NCI-H446 (cell line): ENCODE measurements around the gene RPS14.

Experiments
- DNase-seq, 2 experiments: peaks; one replicate each; lab custom pipeline; 2025; lab: John Stamatoyannopoulos, UW

Gene RPS14

DNA sequence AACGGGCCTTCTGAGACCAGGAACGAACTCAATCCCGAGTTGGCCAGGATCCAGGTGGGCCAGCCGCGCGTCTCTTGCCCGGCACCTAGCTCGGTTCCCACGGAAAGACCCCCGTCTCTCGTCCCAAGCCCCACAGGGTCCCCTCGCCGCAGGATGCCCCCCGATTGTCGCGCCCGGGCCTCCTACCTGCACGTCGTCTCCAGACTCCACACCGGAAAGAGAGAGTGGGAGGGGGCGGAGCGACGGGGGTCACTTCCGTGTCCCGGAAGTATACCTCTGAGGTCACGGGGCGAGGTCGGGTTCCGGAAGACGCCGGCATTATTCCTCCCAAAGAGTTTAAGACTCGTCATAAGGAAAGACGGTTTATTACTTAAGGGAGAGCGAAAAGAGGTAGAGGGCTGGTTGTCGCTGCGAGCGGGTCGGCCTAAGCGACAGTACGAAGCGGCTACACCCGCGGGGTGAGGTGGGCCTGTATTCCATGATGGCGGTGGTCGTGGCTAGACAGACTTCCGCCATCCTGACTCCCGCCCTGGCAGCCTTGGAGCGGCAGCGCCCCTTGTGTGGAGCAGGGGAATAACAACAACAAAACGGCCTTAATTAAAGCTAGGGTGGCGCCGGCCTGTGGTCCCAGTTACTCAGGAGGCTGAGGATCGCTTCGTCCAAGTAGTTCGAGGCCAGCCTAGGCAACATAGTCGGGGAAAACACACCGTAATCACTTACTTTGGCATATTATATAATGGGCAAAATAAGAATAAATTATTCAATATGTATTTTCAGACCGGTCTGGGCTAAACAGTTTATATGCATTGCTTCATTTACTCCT is at the start of gene RPS14:
TSS of gene RPS14 (minus strand) at position 223 of the 823 bp plus-strand sequence. CDS start 2,006 bp downstream, outside the sequence.
- DNase-seq: peak; percentile 84 to 91

- DNase-seq: no peak
Observed at GRCh38 chr5:150498971-150499370, 49.4 kb upstream of the RPS14 start.

DNA sequence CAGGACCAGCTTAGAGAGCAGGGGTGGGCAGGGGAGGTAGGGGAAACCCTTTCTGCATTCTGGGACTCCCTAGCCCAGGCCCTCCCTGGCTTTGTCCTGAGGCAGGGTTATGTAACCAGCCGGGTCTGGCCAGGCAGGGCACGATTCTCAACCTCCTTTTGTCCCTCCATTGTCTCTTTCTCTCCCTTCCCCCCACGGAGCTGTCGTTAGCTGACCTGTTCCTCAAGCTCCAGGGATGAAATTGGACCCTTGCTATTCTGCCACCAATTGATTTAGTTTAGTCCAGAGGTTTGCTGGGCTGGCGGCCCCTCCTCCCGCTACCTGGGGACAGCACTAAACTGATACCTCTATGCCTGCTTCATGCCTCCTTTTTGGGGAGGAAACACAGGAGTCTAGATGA is 49.0 kb upstream of the RPS14 start:
- DNase-seq: no peak

DNA sequence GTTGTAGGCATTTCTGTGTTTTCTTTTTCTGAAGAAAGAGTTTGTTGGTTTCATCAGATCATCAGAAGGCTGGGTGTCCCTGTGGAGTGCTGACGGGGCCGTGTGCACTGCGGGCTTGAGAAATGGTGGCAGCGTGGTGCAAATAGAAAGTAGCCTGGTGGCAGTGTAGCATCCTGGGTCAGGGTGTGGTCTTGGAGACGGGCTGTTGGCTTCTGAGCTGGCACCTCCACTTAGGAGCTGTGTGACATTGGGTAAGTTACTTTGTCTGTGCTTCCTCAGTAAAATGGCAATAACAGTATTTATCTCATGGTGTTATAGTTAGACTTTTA is 48.4 kb upstream of the RPS14 start:
- DNase-seq: no peak

DNA sequence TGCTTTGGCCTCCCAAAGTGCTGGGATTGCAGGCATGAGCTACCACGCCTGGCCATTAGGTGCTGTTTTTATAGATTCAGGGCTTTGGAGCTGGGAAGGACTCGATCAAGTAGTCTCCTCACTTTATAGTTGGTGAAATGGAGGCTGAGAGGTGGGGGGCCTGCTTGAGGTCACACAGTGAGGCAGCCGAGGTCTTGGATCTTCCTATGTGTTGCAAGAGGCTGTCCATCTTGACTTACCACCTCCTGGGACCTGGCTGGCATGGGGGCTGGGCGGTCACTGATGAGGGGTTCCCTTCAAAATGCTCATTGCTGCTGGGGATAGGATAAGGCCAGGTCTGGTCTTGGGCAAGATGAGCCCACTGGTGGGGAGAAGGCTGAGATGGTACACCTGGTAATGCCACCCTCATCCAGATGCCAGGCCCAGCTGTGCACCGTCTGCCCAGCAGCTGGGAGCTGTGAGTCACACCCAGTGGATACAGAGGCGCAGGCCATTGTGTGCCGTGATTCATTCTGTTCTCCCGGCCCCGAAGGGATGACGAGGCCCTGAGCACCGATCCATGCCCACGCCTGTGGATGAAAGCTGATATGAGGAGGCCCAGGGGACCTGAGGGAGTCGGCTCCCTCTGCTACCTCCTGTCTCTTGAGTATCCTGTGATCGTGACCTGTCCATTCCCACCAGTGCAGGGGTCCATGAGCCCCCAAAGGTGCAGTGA is 47.9 kb upstream of the RPS14 start:
- DNase-seq: no peak

DNA sequence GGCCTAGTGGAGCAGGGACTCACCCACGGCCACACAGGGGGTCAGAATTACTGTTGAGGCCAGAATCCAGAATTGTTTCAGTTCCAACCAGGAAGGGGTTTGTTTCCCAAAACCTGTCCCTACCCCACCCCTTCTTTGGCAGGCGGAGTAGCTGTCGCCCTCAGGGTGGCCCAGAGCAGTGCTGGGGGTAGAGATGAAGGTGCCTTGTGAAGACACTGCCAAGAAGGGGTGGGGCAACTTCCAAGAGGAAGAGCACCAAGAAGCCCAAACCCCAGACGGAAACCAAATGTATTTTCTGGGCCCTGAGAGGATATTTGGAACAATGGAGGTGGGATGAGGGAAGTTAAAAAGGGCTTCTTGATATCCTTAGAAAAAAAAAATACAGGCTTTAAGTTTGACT is 47.0 kb upstream of the RPS14 start:
- no peak for DNase-seq

GRCh38 chr5:150496098-150496497 is 46.6 kb upstream of the RPS14 start:
- DNase-seq: no peak

DNA sequence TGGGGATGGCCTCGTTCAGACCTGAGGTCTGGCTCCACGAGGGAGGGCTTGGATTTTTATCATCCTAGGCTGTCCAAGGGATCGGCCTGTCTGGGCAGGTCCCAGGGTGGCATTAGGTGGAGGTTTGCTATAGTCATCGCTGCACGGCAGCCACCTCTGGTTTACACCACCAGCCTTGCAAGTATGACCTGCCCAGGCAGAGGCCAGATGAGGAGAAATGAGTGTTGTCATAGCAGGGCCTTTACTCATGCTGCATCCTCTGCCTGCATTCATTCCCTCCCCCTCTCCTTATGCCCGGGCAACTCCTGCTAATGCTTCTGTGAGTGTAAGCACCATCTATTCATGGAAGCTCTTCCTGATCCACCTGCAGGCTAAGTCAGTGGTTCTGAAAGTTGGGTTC is 43.1 kb upstream of the RPS14 start:
- DNase-seq: no peak

DNA sequence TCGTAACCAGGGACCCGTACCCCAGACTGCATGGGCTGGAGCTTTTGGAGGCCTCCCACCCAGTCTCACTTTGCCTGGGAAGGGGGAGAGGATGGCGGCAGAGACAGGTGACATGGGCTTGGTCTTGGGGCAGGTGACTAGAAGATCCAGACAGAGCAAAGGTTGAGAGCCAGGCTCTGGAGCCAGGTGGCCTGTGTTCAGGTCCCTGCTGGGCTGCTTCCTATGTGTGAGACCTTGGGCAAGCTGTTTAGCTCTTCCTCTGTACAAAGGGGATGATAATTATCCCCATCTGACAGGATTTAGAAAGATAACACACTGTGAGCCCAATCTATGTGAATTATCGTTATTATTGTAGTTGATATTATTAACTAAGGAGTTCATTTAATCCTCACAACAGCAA is 42.3 kb upstream of the RPS14 start:
- DNase-seq: no peak

- DNase-seq: no peak
Observed at GRCh38 chr5:150490754-150491153, 41.2 kb upstream of the RPS14 start.

DNA sequence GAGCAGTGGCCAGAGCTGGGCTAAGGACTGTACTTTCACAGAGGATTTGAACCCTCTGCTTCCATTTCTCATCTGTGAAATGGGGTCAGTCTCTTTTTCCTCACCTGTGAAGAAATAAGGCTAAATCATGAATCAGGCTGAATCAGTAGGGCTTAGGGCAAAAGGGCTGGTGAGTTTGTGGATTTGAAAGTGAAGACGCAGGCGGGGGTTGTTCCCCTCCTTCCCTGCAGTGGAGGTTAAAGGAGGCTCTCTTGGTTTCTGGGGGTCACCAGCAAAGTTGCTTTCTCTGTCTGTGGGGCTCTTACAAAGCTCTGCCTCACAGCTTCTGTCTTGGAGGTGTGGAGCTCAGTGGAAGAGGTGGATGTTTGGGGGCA is 40.7 kb upstream of the RPS14 start:
- DNase-seq: no peak

DNA sequence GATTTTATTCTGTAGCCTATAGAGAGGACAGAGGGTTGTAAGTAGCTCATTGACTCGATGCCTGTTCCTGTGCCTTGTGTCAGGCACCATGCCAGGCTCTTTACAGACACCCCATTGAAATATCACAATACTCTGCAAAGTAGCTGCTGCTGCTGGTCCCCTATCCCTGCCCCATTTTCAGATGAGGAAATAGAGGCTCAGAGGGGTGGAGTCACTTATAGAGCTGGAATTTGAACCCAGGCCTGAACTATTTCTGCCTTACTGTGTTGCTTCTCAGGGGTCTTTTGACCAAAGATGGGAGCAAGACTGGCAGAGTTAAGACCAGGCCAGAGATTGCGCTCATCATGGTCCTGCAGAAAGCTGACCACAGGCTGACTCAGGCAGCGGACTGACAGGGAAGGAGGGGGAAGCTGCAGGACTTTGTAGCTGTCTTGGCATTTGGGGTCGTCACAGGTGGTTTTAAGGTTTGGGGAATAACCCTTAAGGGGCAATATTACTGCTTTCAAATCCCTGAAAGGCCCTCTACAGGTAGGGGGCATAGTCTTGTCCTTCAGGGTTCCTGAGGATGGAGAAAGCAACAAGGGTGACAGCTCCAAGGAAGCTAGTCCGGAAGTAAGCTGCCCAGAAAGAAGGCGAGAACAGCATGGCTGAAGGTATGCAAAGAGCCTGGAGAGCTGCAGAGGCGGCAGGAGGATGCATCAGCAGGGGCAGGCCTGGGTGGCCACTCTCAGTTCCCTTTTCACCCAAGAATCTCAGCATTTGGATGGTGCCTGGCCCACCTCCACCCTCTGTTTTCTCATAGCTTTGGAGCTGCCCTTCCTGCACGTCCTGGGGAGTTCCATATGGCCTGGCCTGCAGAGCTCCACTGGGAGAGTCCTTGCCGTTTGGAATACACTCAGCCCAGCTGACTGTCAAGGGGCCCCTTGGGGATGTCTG is 40.1 kb upstream of the RPS14 start:
- peak in 1 of 2 experiments; percentile 21 for DNase-seq

- DNase-seq: peak in 1 of 2 experiments; percentile 60
Observed at GRCh38 chr5:150488519-150489359, 39.2 kb upstream of the RPS14 start.

DNA sequence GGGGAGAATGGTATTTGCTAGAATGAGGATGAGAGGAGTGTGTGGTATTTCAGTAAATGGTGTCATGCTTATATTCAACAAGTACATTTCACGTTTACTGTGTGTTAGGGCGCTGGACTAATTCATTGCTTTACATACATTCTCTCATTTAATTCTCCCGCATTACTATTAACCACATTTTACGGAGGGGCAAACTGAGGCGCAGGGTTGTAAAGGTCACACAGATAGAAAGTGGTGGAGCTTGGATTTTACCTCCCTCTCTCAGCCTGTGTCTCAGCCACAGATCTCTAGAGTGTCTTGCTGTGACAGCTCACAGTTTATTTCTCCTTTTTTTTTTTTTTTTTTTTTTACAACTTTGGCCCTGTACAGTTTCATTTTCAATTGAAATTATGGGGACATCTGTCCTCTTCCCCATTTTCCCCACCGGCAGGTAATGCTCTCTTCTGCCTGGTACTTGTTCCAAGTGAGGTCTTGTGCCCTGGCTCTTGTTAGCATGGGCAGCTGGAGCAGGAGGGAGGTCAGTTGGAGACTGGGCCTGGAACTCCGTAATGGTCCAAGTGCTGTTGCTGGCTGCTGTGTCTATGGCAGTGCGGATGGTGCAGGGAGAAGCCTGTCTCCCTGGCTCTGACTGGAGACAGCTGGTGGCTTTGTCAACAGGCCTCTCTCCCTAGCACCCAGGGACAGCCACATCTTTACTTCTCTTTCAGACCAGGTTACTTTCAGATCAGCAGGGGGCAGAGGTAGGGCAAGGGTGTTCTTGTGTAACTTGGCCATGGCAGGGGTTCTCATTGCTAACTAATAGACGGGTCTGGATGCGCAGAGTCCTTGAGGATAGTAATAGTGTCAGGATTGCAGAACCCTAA is 37.9 kb upstream of the RPS14 start:
- DNase-seq: peak in 1 of 2 experiments; percentile 51

- peak in 1 of 2 experiments; percentile 37 for DNase-seq
Observed at GRCh38 chr5:150486402-150487198, 37.1 kb upstream of the RPS14 start.

DNA sequence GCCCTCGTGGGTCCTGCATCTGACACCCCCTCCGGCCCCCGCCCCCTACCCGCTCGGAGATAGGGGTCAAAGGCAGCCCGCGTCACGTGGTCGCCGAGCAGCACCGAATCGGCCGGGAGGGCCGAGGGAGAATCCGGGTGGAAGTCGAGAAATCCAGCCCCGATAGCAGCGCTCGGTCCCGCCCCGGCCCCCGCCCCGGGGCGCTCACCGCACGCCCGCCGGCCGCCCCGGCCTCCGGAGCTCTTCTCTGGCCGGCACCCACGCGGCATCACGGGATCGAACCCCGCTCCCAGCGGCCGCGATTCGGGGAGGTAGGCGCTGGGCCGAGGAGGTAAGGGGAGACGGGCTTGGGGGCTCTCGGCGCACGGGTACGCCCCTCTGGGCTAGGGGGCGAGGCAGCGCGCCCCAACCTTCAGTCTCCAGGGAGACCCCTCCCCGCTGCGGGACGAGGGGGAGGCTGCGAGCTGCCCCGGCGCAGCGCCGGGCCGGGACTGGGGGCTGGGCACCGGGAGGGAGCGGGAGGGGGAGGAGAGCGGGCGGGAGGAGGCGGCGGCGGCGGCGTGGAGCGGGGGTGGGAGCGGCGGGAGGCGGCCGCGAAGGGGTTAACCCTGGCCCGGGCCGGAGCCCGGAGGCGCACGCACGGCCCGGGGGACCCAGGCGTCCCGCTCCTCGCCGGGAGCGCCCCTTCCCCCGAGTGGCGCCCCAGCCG is 36.3 kb upstream of the RPS14 start:
- no peak for DNase-seq

DNA sequence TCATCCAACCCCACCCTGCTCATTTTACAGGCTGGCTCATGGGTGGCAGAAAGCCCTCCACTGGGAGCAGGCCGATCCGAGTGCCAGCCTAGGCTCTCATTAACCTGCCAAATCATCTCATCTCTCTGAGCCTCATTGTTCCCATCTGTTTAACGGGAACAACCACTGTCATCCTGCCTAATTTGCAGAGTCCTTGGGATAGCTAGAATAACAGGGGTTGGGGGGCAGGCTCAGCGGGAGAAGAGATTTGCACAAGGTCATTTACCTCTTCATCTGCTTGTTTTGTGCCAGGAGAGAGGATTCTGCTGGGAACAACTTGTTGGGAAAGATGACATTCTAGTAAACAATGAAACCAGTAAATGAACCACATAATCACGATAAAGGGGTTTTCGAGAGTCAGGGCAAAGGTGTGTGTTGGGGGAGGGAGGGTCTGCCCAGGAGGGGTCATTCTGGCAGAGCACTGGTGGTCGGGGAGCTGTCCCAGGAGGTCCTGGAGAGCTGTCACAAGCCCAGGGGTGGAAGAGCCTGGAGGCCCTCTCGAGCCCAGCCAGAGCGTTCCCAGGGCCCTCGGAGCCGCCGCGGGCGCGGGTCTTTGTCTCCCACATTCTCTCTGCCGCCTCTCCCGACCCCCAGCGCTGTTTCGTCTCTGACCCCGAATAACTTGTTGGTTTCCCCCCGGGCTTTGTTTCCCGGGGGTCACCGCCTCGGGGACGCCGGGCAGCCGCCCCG is 35.6 kb upstream of the RPS14 start:
- peak in 1 of 2 experiments; percentile 30 for DNase-seq

DNA sequence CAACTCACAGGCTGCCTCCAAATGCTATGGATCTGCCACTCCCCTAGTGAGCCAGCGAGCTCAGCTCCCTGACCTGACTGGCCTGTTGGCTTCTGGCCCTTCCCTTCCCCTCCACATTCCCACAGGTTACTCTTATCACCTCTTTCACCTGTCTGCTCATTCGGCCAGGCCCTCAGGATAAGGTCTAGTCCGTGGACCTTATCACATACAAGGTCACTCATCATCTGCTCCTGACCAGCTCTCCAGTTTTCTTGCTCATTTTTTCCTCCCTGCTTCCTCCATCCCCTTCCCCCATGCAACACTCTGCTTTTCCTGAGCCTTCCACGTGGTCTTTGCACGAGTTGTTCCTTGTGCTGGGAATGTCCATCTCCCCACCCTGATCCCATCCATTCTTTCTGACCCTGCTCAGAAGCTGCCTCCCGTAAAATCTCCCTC is 32.5 kb upstream of the RPS14 start:
- DNase-seq: no peak

- DNase-seq: no peak
Observed at GRCh38 chr5:150481708-150481965, 32.1 kb upstream of the RPS14 start.
